ENCODE measurements around the gene PRPF40B. TPM values are rescaled to one million over a fixed set of nuclear protein-coding genes. Genes with fewer than 3 reads are reported as not detected.

PRPF40B gene
- total RNA-seq, 6 experiments from 2014 or later, result 4.7 to 8.2 (median 6.3) TPM

GRCh38 chr12:49632986-49633702, 9.8 kb downstream of the PRPF40B start:
- Histone ChIP-seq H3K27me3 (no peaks in the 10 kb centered on the region), H3K36me3 (no peaks in the 10 kb centered on the region), H3K4me3 (no peak overlapping the region), H3K9me3 (no peaks in the 10 kb centered on the region), H3K27ac (no peak overlapping the region), H3K4me1 (no peaks in the 10 kb centered on the region)
- no peak for ATAC-seq
- no peak for DNase-seq
- 73% methylated on average over 2 of the region's 8 CpGs for WGBS (ENCODE audit: insufficient coverage, low coverage, low lambda C conversion rate, missing lambda C conversion rate)
- intact Hi-C loops (cut with DNase I), result no loop called here
- no peak for TF ChIP-seq POLR2A (IDR thresholded peaks at IDR 0.05)
- no peak for TF ChIP-seq CTCF (IDR thresholded peaks at IDR 0.05)

- ATAC-seq, result no peak
Measured at GRCh38 chr12:49633703-49634345, 10.5 kb downstream of the PRPF40B start.

GRCh38 chr12:49635036-49635435, 11.7 kb downstream of the PRPF40B start:
- Histone ChIP-seq H3K4me3 (no peak overlapping the region), H3K27ac (no peak overlapping the region), H3K27me3 (no peaks in the 10 kb centered on the region), H3K9me3 (no peaks in the 10 kb centered on the region), H3K4me1 (no peaks in the 10 kb centered on the region), H3K36me3 (no peaks in the 10 kb centered on the region)
- DNase-seq (no peak), ATAC-seq (no peak)
- 96% methylated on average over 4 of the region's 9 CpGs for WGBS (ENCODE audit: insufficient coverage, low coverage, low lambda C conversion rate, missing lambda C conversion rate)
- TF ChIP-seq CTCF (IDR thresholded peaks at IDR 0.05), result no peak
- no peak for TF ChIP-seq POLR2A (IDR thresholded peaks at IDR 0.05)
- intact Hi-C loops (cut with DNase I), result no loop called here

More at GRCh38 chr12:49633703-49634345, 10.5 kb downstream of the PRPF40B start:
- H3K9me3 ChIP-seq, result no peaks in the 10 kb centered on the region
- TF ChIP-seq CTCF (IDR thresholded peaks at IDR 0.05) (no peak), POLR2A (IDR thresholded peaks at IDR 0.05) (no peak)
- H3K27me3 ChIP-seq, result no peaks in the 10 kb centered on the region
- no peak overlapping the region for H3K27ac ChIP-seq
- H3K4me3 ChIP-seq, result no peak overlapping the region
- intact Hi-C loops (cut with DNase I), result no loop called here
- H3K4me1 ChIP-seq, result no peaks in the 10 kb centered on the region
- no peaks in the 10 kb centered on the region for H3K36me3 ChIP-seq
- WGBS (ENCODE audit: insufficient coverage, low coverage, low lambda C conversion rate, missing lambda C conversion rate), result no CpG with 5 or more reads among the region's 2 CpGs
- DNase-seq, result no peak

GRCh38 chr12:49635656-49636055, 12.3 kb downstream of the PRPF40B start:
- no peaks in the 10 kb centered on the region for H3K27me3 ChIP-seq
- no peak overlapping the region for H3K4me3 ChIP-seq
- intact Hi-C loops (cut with DNase I), result no loop called here
- H3K9me3 ChIP-seq, result no peaks in the 10 kb centered on the region
- H3K27ac ChIP-seq, result no peak overlapping the region
- WGBS (ENCODE audit: insufficient coverage, low coverage, low lambda C conversion rate, missing lambda C conversion rate), result 83% methylated on average over 4 of the region's 4 CpGs
- no peaks in the 10 kb centered on the region for H3K4me1 ChIP-seq
- H3K36me3 ChIP-seq, result no peaks in the 10 kb centered on the region
- TF ChIP-seq CTCF (IDR thresholded peaks at IDR 0.05) (no peak), POLR2A (IDR thresholded peaks at IDR 0.05) (no peak)
- ATAC-seq (no peak), DNase-seq (no peak)

Measured in right lobe of liver (tissue), 6 donors.